ENCODE results near the gene LRRC38. TPM values are rescaled to one million over a fixed set of nuclear protein-coding genes. Genes with fewer than 3 reads are reported as not detected.

The LRRC38 gene
- total and polyA plus RNA-seq, 5 donors from 2014 or later = not detected

- no peaks in the 10 kb centered on the region for H3K36me3 ChIP-seq (ENCODE audit: control insufficient read depth, insufficient read depth, low read length)
- Mint-ChIP-seq H3K9me3 (peaks cover 0 to 6% (median 0%) of the 10 kb centered on the region in 7 donors), H3K4me1 (peaks cover 0 to 3% (median 0%) of the 10 kb centered on the region in 4 donors), H3K27ac (no peak overlapping the region), H3K27me3 (peaks cover 9% of the 10 kb centered on the region), H3K4me3 (no peak overlapping the region), H3K36me3 (no peaks in the 10 kb centered on the region)
- DNase-seq = no peak
- peaks cover 3% of the 10 kb centered on the region for H3K27me3 ChIP-seq (ENCODE audit: control insufficient read depth, insufficient read depth, low read length)
- H3K9me3 ChIP-seq (ENCODE audit: control insufficient read depth in 2 of 2, low read length in 2 of 2) = peaks cover 0 to 2% of the 10 kb centered on the region in 2 experiments
- H3K4me1 ChIP-seq (ENCODE audit: control insufficient read depth, insufficient read depth, low read length, poor library complexity, severe bottlenecking) = no peaks in the 10 kb centered on the region
- ATAC-seq (ENCODE audit: low read depth in 2 of 2) = no peak
- no peak overlapping the region for H3K4me3 ChIP-seq (ENCODE audit: low read depth, low read length)
- H3K27ac ChIP-seq (ENCODE audit: insufficient read depth, low read length, poor library complexity, severe bottlenecking) = no peak overlapping the region
Observed at GRCh38 chr1:13479171-13479856, 34.5 kb downstream of the LRRC38 start.

GRCh38 chr1:13478692-13479091, 35.1 kb downstream of the LRRC38 start:
- Histone ChIP-seq H3K27me3 (ENCODE audit: control insufficient read depth, insufficient read depth, low read length) (peaks cover 3% of the 10 kb centered on the region), H3K27ac (ENCODE audit: insufficient read depth, low read length, poor library complexity, severe bottlenecking) (no peak overlapping the region), H3K4me1 (ENCODE audit: control insufficient read depth, insufficient read depth, low read length, poor library complexity, severe bottlenecking) (no peaks in the 10 kb centered on the region), H3K4me3 (ENCODE audit: low read depth, low read length) (no peak overlapping the region), H3K36me3 (ENCODE audit: control insufficient read depth, insufficient read depth, low read length) (no peaks in the 10 kb centered on the region), H3K9me3 (ENCODE audit: control insufficient read depth in 2 of 2, low read length in 2 of 2) (peaks cover 0 to 2% of the 10 kb centered on the region in 2 experiments)
- DNase-seq (no peak), ATAC-seq (ENCODE audit: low read depth in 2 of 2) (no peak)
- Mint-ChIP-seq H3K27ac (peak overlapping the region in 1 of 3 donors; percentile 34), H3K9me3 (peaks cover 0 to 6% (median 0%) of the 10 kb centered on the region in 7 donors), H3K4me3 (no peak overlapping the region), H3K27me3 (peaks cover 9% of the 10 kb centered on the region), H3K4me1 (peaks cover 0 to 3% (median 0%) of the 10 kb centered on the region in 4 donors), H3K36me3 (no peaks in the 10 kb centered on the region)

- Histone ChIP-seq H3K9me3 (ENCODE audit: control insufficient read depth in 2 of 2, low read length in 2 of 2) (no peaks in the 10 kb centered on the region), H3K4me3 (ENCODE audit: low read depth, low read length) (no peak overlapping the region), H3K27me3 (ENCODE audit: control insufficient read depth, insufficient read depth, low read length) (no peaks in the 10 kb centered on the region), H3K36me3 (ENCODE audit: control insufficient read depth, insufficient read depth, low read length) (no peaks in the 10 kb centered on the region), H3K4me1 (ENCODE audit: control insufficient read depth, insufficient read depth, low read length, poor library complexity, severe bottlenecking) (no peaks in the 10 kb centered on the region), H3K27ac (ENCODE audit: insufficient read depth, low read length, poor library complexity, severe bottlenecking) (no peak overlapping the region)
- DNase-seq (no peak), ATAC-seq (ENCODE audit: low read depth in 2 of 2) (no peak)
- Mint-ChIP-seq H3K27ac (no peak overlapping the region), H3K9me3 (no peaks in the 10 kb centered on the region), H3K4me1 (no peaks in the 10 kb centered on the region), H3K27me3 (peaks cover 6% of the 10 kb centered on the region), H3K36me3 (no peaks in the 10 kb centered on the region), H3K4me3 (no peak overlapping the region)
Observed at GRCh38 chr1:13469343-13469742, 44.5 kb downstream of the LRRC38 start.

GRCh38 chr1:13465515-13465914, 48.3 kb downstream of the LRRC38 start:
- DNase-seq (no peak), ATAC-seq (ENCODE audit: low read depth in 2 of 2) (no peak)
- no peak overlapping the region for H3K4me3 ChIP-seq (ENCODE audit: low read depth, low read length)
- Mint-ChIP-seq H3K4me1 (no peaks in the 10 kb centered on the region), H3K27ac (no peak overlapping the region), H3K36me3 (no peaks in the 10 kb centered on the region), H3K4me3 (no peak overlapping the region), H3K9me3 (no peaks in the 10 kb centered on the region), H3K27me3 (peaks cover 6% of the 10 kb centered on the region)
- H3K27me3 ChIP-seq (ENCODE audit: control insufficient read depth, insufficient read depth, low read length) = no peaks in the 10 kb centered on the region
- H3K36me3 ChIP-seq (ENCODE audit: control insufficient read depth, insufficient read depth, low read length) = no peaks in the 10 kb centered on the region
- no peaks in the 10 kb centered on the region for H3K4me1 ChIP-seq (ENCODE audit: control insufficient read depth, insufficient read depth, low read length, poor library complexity, severe bottlenecking)
- no peak overlapping the region for H3K27ac ChIP-seq (ENCODE audit: insufficient read depth, low read length, poor library complexity, severe bottlenecking)
- no peaks in the 10 kb centered on the region for H3K9me3 ChIP-seq (ENCODE audit: control insufficient read depth in 2 of 2, low read length in 2 of 2)

- Histone ChIP-seq H3K36me3 (ENCODE audit: control insufficient read depth, insufficient read depth, low read length) (no peaks in the 10 kb centered on the region), H3K27ac (ENCODE audit: insufficient read depth, low read length, poor library complexity, severe bottlenecking) (no peak overlapping the region), H3K4me3 (ENCODE audit: low read depth, low read length) (no peak overlapping the region), H3K27me3 (ENCODE audit: control insufficient read depth, insufficient read depth, low read length) (no peaks in the 10 kb centered on the region), H3K9me3 (ENCODE audit: control insufficient read depth in 2 of 2, low read length in 2 of 2) (no peaks in the 10 kb centered on the region), H3K4me1 (ENCODE audit: control insufficient read depth, insufficient read depth, low read length, poor library complexity, severe bottlenecking) (no peaks in the 10 kb centered on the region)
- H3K4me1 Mint-ChIP-seq = no peaks in the 10 kb centered on the region
- peaks cover 6% of the 10 kb centered on the region for H3K27me3 Mint-ChIP-seq
- no peaks in the 10 kb centered on the region for H3K9me3 Mint-ChIP-seq
- ATAC-seq (ENCODE audit: low read depth in 2 of 2) (no peak), DNase-seq (no peak)
- no peak overlapping the region for H3K4me3 Mint-ChIP-seq
- no peak overlapping the region for H3K27ac Mint-ChIP-seq
- H3K36me3 Mint-ChIP-seq = no peaks in the 10 kb centered on the region
Observed at GRCh38 chr1:13462682-13463081, 51.1 kb downstream of the LRRC38 start.

- Mint-ChIP-seq H3K27me3 (peaks cover 6% of the 10 kb centered on the region), H3K9me3 (peaks cover 0 to 3% (median 0%) of the 10 kb centered on the region in 7 donors), H3K27ac (no peak overlapping the region), H3K4me3 (no peak overlapping the region), H3K36me3 (no peaks in the 10 kb centered on the region), H3K4me1 (no peaks in the 10 kb centered on the region)
- ATAC-seq (ENCODE audit: low read depth in 2 of 2) (no peak), DNase-seq (no peak)
- H3K36me3 ChIP-seq (ENCODE audit: control insufficient read depth, insufficient read depth, low read length) = no peaks in the 10 kb centered on the region
- H3K9me3 ChIP-seq (ENCODE audit: control insufficient read depth in 2 of 2, low read length in 2 of 2) = no peaks in the 10 kb centered on the region
- no peak overlapping the region for H3K4me3 ChIP-seq (ENCODE audit: low read depth, low read length)
- H3K27me3 ChIP-seq (ENCODE audit: control insufficient read depth, insufficient read depth, low read length) = no peaks in the 10 kb centered on the region
- no peaks in the 10 kb centered on the region for H3K4me1 ChIP-seq (ENCODE audit: control insufficient read depth, insufficient read depth, low read length, poor library complexity, severe bottlenecking)
- no peak overlapping the region for H3K27ac ChIP-seq (ENCODE audit: insufficient read depth, low read length, poor library complexity, severe bottlenecking)
Observed at GRCh38 chr1:13461977-13462376, 51.8 kb downstream of the LRRC38 start.

- no peak overlapping the region for H3K27ac ChIP-seq (ENCODE audit: insufficient read depth, low read length, poor library complexity, severe bottlenecking)
- Mint-ChIP-seq H3K27me3 (no peaks in the 10 kb centered on the region), H3K9me3 (peaks cover 0 to 3% (median 0%) of the 10 kb centered on the region in 7 donors), H3K36me3 (no peaks in the 10 kb centered on the region), H3K27ac (no peak overlapping the region), H3K4me3 (no peak overlapping the region), H3K4me1 (no peaks in the 10 kb centered on the region)
- no peaks in the 10 kb centered on the region for H3K36me3 ChIP-seq (ENCODE audit: control insufficient read depth, insufficient read depth, low read length)
- H3K27me3 ChIP-seq (ENCODE audit: control insufficient read depth, insufficient read depth, low read length) = no peaks in the 10 kb centered on the region
- ATAC-seq (ENCODE audit: low read depth in 2 of 2) (no peak), DNase-seq (no peak)
- H3K9me3 ChIP-seq (ENCODE audit: control insufficient read depth in 2 of 2, low read length in 2 of 2) = no peaks in the 10 kb centered on the region
- no peaks in the 10 kb centered on the region for H3K4me1 ChIP-seq (ENCODE audit: control insufficient read depth, insufficient read depth, low read length, poor library complexity, severe bottlenecking)
- H3K4me3 ChIP-seq (ENCODE audit: low read depth, low read length) = no peak overlapping the region
Observed at GRCh38 chr1:13456904-13457532, 56.8 kb downstream of the LRRC38 start.
